K562 (cell line): Measurements from ENCODE around the gene NLRC3. TPM values are rescaled to one million over a fixed set of nuclear protein-coding genes. Genes with fewer than 3 reads are reported as not detected.
A peak's percentile ranks its signal among the peaks of the same experiment; 100 is the strongest.

ENCODE experiments used
- CHD2 ChIP-seq: IDR thresholded peaks from 2 replicates; pipeline ENCODE4 v1.6.1; 2011; ENCODE audit warnings: low read depth, low read length
- GTF2B ChIP-seq: IDR thresholded peaks from 2 replicates; pipeline ENCODE4 v1.6.1; 2011; ENCODE audit not compliant: insufficient read length; ENCODE audit errors: extremely low read depth
- ILF3 ChIP-seq: fragments of 450-650 bp; IDR thresholded peaks from 2 replicates; pipeline ENCODE4 v1.6.1; 2018; ENCODE audit warnings: antibody characterized with exemption, mild to moderate bottlenecking, moderate library complexity, borderline replicate concordance
- JUN ChIP-seq, 2 experiments: sonication (generic) in 1 of 2; formaldehyde crosslinking in 1 of 2; IDR thresholded peaks; 2 replicates each; pipeline versions ENCODE4 v1.6.1 to v1.8.0; 2012 to 2022; ENCODE audit warnings: borderline replicate concordance in 2 of 2, mild to moderate bottlenecking in 2 of 2, improper control_type of control experiment in 1 of 2, low read depth in 1 of 2, low read length in 1 of 2, missing genetic modification reagents in 1 of 2
- MAFG ChIP-seq: fragments of 450-650 bp; conservative IDR thresholded peaks from 2 replicates; pipeline ENCODE4 v1.6.1; 2016; ENCODE audit warnings: missing genetic modification characterization, missing compliant biosample characterization
- MYC ChIP-seq, 2 experiments: fragments of 250-450 bp in 1 of 2; sonication (Bioruptor Pico) in 1 of 2; IDR thresholded peaks; 2 replicates each; pipeline versions ENCODE4 v1.5.1 to v1.6.1; 2012 to 2021; ENCODE audit warnings: low read depth in 2 of 2, borderline replicate concordance in 1 of 2, improper control_type of control experiment in 1 of 2, low read length in 1 of 2, mild to moderate bottlenecking in 1 of 2, moderate library complexity in 1 of 2
- RBBP5 ChIP-seq: fragments of 200-600 bp; sonication (generic); IDR thresholded peaks from 2 replicates; pipeline ENCODE4 v1.6.1; 2012; ENCODE audit warnings: borderline replicate concordance, mild to moderate bottlenecking, low read length, control low read depth, inconsistent platforms; ENCODE audit not compliant: insufficient read depth, poor library complexity, severe bottlenecking
- RBM34 ChIP-seq: fragments of 200-400 bp; formaldehyde crosslinking; IDR thresholded peaks from 2 replicates; pipeline ENCODE4 v1.6.1; 2018; ENCODE audit warnings: low read length, borderline replicate concordance; ENCODE audit not compliant: insufficient read depth
- RFX7 ChIP-seq: fragments of 250-450 bp; sonication (Bioruptor Pico); IDR thresholded peaks from 2 replicates; pipeline ENCODE4 v1.5.1; 2021; ENCODE audit warnings: mild to moderate bottlenecking
- SMARCA4 ChIP-seq: fragments of 450-650 bp; IDR thresholded peaks from 2 replicates; pipeline ENCODE4 v1.6.1; 2016
- ZBTB33 ChIP-seq: sonication (generic); formaldehyde crosslinking; IDR thresholded peaks from 2 replicates; pipeline ENCODE4 v1.8.1; 2023; ENCODE audit warnings: mild to moderate bottlenecking, missing genetic modification reagents
- ZNF592 ChIP-seq: fragments of 450-650 bp; IDR thresholded peaks from 2 replicates; pipeline ENCODE4 v1.6.1; 2017; ENCODE audit warnings: antibody characterized with exemption, mild to moderate bottlenecking
- polyA plus RNA-seq, 8 experiments: library from polyadenylated mRNA; depleted of rRNA in 4 of 8; stranded (reverse) in 5 of 8; unstranded in 3 of 8; fragments of >200 nt; fragmentation: Nextera tagmentation in 2 of 8; fragmentation: Illumina TruSeq in 1 of 8; extraction: Ambion mirVana in 2 of 8; extraction: Trizol in 1 of 8; gene quantifications; 2 replicates each; pipeline versions ENCODE4 v1.2.1 to v1.2.3, GENCODE V29; 2011 to 2014; ENCODE audit warnings: inconsistent platforms in 1 of 8, missing spikeins in 1 of 8
- total RNA-seq, 7 experiments: library from RNA; depleted of rRNA in 6 of 7; stranded (reverse); fragments of >200 nt in 6 of 7; fragmentation: Illumina TruSeq in 2 of 7; extraction: Trizol in 2 of 7; gene quantifications; 2 replicates each; pipeline versions ENCODE4 v1.2.1 to v1.2.3, GENCODE V29; 2011 to 2021; ENCODE audit warnings: low replicate concordance in 1 of 7
- TF ChIP-seq, protein P1 (sequence below): fragments of 200-800 bp; sonication (Bioruptor generic); IDR thresholded peaks from 2 replicates; pipeline ENCODE4 v1.6.1; 2017; ENCODE audit warnings: missing genetic modification characterization, missing compliant biosample characterization
- TF ChIP-seq, protein P2 (sequence below), 2 experiments: fragments of 450-650 bp in 1 of 2; sonication (generic) in 1 of 2; formaldehyde crosslinking in 1 of 2; IDR thresholded peaks in 1 of 2; conservative IDR thresholded peaks in 1 of 2; 2 replicates each; pipeline versions ENCODE4 v1.6.1 to v1.8.1; 2016 to 2023; ENCODE audit warnings: mild to moderate bottlenecking in 2 of 2, moderate library complexity in 2 of 2, inconsistent platforms in 1 of 2, missing genetic modification reagents in 1 of 2

The NLRC3 gene
- total and polyA plus RNA-seq, 9 of the 15 experiments (the other 6 are each of a cell fraction or from before 2014, with no cell fraction given) = 0.03 to 0.13 (median 0.03) TPM; not detected in 4

DNA sequence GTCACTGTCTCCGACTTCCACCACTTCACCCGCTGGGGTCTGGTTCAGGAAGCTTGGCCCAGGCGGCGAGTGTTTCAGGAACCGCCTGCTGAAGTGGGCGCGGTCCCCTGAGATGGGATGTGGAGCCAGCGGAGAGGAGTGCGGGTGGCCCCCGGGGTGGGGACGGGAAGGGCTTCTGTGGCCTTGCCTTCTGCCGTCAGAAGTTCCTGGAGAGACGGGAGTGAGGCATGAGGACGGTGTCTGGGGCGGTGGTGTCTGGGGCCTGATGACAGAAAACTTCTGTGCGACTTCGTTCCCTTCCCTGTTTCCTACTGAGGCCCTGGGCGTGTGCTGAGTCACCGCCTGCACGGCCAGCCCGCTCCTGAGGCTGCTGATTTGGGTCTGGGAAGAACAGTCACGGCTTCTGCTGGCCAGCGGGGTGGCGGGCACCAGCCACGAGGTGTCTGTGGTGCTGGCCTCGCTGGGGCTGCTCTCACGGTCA lies 12.3 kb upstream of the NLRC3 start (continued):
- TF ChIP-seq ZNF592 (peak; percentile 86), RFX7 (CRISPR knock-in tag) (no peak), RBBP5 (peak; percentile 63), CHD2 (no peak), GTF2B (no peak), ILF3 (no peak), ZBTB33 (peak; percentile 86), MYC (IDR thresholded peaks at IDR 0.05; ENCODE audit: low read depth, low read length) (peak; percentile 29; the same call in 1 of the 2 replicates), MYC (CRISPR knock-in tag; IDR thresholded peaks at IDR 0.05; ENCODE audit: borderline replicate concordance, low read depth) (no peak), SMARCA4 (peak; percentile 44; the same call in 1 of the 2 replicates), JUN (IDR thresholded peaks at IDR 0.05; ENCODE audit: borderline replicate concordance, low read depth, low read length) (peak; percentile 44; the same call in 1 of the 2 replicates), JUN (CRISPR knock-in tag; IDR thresholded peaks at IDR 0.05; ENCODE audit: borderline replicate concordance) (no peak), RBM34 (no peak), MAFG (tag) (peak; percentile 82)
- TF ChIP-seq, protein P1, sequence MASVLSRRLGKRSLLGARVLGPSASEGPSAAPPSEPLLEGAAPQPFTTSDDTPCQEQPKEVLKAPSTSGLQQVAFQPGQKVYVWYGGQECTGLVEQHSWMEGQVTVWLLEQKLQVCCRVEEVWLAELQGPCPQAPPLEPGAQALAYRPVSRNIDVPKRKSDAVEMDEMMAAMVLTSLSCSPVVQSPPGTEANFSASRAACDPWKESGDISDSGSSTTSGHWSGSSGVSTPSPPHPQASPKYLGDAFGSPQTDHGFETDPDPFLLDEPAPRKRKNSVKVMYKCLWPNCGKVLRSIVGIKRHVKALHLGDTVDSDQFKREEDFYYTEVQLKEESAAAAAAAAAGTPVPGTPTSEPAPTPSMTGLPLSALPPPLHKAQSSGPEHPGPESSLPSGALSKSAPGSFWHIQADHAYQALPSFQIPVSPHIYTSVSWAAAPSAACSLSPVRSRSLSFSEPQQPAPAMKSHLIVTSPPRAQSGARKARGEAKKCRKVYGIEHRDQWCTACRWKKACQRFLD (CRISPR knock-in tag) = no peak
- TF ChIP-seq, protein P2, sequence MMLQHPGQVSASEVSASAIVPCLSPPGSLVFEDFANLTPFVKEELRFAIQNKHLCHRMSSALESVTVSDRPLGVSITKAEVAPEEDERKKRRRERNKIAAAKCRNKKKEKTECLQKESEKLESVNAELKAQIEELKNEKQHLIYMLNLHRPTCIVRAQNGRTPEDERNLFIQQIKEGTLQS (IDR thresholded peaks at IDR 0.05) = peak; percentile 53; the same call in 1 of the 2 replicates
- TF ChIP-seq, protein P2 (CRISPR knock-in tag; conservative IDR thresholded peaks at IDR 0.05) = no peak
